GOT3 (cell line): ENCODE measurements around the gene ACOX3.

ENCODE experiments used
- DNase-seq: peaks from one replicate; lab custom pipeline; 2025; ENCODE audit warnings: mixed read lengths; lab: John Stamatoyannopoulos, UW

ACOX3 gene

GRCh38 chr4:8467016-8467415, 26.5 kb upstream of the ACOX3 start:
- DNase-seq: no peak

GRCh38 chr4:8465615-8466611, 25.4 kb upstream of the ACOX3 start:
- DNase-seq: no peak

GRCh38 chr4:8464381-8464780, 23.9 kb upstream of the ACOX3 start:
- no peak for DNase-seq

- no peak for DNase-seq
These were observed 23.3 kb upstream of the ACOX3 start for GRCh38 chr4:8463811-8464210.

- DNase-seq: no peak
These were observed 21.1 kb upstream of the ACOX3 start for GRCh38 chr4:8461616-8462015.

- DNase-seq: no peak
These were observed 20.6 kb upstream of the ACOX3 start for GRCh38 chr4:8461086-8461485.

- no peak for DNase-seq
These were observed 19.4 kb upstream of the ACOX3 start for GRCh38 chr4:8459867-8460445.

- no peak for DNase-seq
These were observed 17.2 kb upstream of the ACOX3 start for GRCh38 chr4:8457646-8458252.

- DNase-seq: no peak
These were observed 13.4 kb upstream of the ACOX3 start for GRCh38 chr4:8453957-8454356.

GRCh38 chr4:8451440-8452182, 11.1 kb upstream of the ACOX3 start:
- DNase-seq: no peak

- DNase-seq: no peak
These were observed 5.6 kb upstream of the ACOX3 start for GRCh38 chr4:8446122-8446521.

GRCh38 chr4:8443801-8444200, 3.3 kb upstream of the ACOX3 start:
- no peak for DNase-seq

- no peak for DNase-seq
These were observed 2.3 kb upstream of the ACOX3 start for GRCh38 chr4:8442596-8443358.

GRCh38 chr4:8441499-8442091, 1.1 kb upstream of the ACOX3 start:
- DNase-seq: no peak

- DNase-seq: no peak
These were observed 520 bp downstream of the ACOX3 start for GRCh38 chr4:8439914-8440491.

- no peak for DNase-seq
These were observed 1.4 kb downstream of the ACOX3 start for GRCh38 chr4:8439168-8439567.

GRCh38 chr4:8438743-8439142, 1.8 kb downstream of the ACOX3 start:
- DNase-seq: no peak

- no peak for DNase-seq
These were observed 3.2 kb downstream of the ACOX3 start for GRCh38 chr4:8437281-8437680.

GRCh38 chr4:8435656-8436121, 4.8 kb downstream of the ACOX3 start:
- no peak for DNase-seq

- no peak for DNase-seq
These were observed 6.1 kb downstream of the ACOX3 start for GRCh38 chr4:8434251-8435073.
